Measurements from ENCODE around the gene ZNF80.

Gene ZNF80

DNA sequence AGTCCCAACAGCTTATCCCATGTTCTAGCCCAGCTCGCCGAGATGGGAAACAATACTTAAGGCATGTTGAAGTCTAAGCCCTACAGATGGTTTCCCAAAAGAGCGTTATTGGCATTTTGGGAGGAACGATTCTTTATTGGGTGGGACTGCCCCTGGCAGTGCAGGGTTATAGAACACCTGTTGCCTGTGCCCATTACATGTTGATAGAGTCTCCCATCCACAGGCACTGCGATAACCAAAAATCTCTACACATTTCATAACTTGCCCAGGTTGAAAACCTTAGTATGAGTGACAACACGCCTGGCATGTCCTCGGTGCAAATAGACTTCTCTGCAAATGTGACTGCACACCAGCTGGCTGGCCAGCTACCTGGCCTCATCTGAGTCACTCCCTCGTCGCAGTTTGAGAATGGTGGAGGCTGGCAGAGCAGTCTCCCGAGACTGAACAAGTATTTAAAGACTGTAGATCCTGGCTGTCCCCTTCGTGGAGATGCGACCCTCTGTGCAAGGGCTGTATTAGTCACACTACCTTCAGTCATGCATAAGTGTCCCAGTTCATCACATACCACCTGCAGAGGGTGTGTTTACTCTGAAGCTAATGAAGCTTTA is 18.7 kb downstream of the ZNF80 start:
- DNase-seq, result no peak

DNA sequence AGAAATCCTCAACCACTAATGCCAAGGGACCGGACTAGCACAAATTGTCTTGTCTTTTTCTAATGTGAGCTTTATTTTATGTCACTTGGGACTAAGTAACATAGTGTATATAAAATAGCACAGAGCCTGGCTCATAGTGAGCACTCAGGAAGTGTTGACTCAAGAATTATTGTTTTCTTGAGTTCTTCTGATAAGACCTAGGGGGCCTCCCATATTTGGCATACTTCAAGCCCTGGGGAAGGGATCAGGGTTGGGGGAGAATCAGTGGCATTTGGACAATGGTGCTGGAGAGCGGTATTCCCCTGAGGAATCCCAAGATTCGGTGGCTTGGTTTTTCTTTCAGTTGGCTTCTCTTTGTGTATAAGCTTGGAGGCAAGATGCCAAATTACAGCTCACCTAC is 19.4 kb downstream of the ZNF80 start:
- no peak for DNase-seq

DNA sequence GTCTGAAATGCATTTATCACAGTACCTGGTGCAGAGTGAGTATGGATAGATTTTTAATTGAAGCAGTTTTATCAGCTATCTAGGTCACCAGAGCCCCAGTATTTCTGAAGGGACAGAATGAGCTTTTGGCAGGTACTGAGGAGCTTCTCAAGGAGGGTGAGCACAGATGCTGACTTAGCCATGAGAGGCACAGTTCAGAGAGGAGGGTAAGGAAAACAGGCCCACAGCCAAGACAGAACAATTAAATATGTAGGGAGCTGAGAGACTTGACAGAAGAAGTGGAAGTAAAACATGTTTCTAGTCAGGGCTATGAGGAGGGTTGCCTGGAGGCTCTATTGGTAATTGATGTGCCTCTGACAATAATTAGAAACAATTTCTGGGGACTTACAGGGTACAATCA is 20.1 kb downstream of the ZNF80 start:
- no peak for DNase-seq

DNA sequence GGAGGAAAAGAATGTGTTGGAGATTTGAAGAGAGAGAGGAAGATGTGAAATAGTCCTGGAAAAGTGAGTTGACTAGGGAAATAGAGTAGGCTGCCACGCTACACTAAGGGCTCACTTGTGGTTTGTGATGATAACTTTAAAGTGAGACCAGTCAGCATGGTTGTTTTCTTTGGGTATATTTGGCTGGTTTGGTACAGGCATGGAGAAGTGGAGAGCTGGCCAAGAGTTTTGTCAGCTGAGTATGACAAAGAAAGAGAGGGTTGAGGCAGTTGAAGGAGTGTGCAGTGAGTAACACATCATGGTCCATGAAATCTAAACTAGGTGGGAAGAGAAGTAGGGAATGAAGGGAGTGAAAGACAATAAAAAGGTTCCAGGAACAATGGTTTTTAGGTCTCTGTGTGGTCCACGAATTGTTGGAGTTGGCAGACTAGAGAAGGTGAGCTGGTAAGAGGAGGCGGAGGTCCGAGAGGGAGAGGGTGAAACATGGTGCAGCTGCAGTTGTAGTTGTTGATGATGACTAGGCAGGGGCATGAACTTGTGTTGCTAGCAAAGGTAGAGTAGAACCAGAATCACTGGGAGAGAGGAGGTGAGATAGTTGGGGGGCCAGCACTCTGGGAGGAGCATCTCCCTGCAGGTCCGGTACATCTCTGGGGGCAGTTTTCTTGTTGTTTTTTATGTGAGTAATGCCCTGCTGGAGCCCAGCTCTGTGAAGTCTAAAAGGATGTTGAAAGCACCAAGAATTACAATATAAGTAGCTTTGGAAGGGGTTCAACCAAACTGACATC is 21.0 kb downstream of the ZNF80 start:
- no peak for DNase-seq

DNA sequence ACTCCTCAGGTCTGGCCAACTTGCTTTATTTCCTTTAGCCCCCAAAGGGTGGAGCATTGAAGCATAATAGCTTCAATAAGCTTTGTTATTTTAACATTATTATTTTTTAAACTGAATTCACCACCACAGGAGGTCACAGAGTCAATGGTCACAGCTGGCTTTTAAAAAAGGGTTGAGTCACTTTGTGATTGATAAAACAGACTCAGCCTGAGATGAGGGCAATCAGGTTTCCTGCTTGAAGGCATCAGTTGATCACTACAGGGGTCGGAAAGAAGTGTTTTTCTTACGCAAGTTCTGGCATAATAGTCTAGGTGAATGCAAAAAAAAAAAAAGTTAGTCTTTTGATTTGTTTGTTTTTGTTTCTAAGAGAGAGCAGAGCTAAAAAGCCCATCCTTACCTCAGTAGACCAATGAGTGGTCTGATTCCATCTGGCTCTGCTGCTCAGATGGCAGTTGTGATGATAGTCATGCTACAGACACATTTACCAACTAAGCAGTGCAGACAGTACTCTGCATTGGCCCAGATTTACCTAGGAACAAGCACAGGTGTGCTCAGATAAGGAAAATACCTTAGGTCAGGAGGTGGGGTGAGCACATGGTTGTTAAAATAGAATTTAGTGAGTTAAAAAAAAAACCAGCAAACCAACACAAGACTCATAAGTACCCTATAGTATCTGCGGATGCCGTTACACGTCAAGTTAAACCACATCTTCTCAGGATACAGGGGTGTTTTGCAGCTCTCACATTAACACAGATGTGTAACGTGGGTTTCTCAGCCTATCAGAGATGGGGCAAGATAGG is 22.6 kb downstream of the ZNF80 start:
- no peak for DNase-seq

DNA sequence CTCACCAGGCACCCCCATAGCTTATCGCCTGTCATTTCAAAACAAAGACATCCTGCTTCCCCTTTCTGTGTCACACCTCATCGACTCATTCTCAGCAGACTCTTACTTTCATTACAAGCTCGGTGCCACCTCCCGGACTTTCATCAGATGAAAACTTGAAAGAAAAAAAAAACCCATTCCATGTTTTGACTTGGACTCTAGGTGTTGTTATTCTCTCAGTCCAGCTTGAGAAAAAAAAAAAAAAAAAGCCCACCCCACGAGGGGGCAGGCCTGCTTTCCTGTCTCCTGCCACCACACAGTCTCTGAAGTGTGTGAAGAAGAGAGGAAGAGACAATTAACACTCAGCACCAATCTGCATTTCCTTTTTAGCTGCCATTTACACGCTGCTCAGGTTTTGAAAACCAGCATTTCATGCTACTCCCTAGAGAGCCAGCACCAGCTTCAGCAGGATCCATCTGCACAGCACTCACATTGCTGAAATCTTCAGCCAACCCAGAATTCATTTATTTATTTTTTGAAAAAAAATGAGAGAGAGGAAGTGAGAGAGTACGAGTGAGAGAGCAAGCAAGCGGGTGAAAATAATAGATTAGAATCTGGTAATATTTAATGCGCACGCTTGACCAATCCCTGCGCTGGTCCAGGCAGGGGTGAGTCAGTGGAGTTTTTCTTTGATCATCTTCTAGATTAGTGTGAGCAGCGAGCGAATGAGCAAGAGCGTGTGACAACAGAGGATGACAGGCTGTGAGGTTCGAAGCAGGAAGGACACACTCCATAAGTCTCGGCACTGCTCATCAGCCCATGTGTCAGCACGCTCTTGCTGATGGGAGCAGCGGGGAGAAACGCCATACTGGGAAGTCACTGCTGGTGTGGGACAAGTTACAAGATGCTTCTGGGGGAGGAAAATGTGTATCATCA is 23.5 kb downstream of the ZNF80 start:
- peak; percentile 8 to 17 for DNase-seq

DNA sequence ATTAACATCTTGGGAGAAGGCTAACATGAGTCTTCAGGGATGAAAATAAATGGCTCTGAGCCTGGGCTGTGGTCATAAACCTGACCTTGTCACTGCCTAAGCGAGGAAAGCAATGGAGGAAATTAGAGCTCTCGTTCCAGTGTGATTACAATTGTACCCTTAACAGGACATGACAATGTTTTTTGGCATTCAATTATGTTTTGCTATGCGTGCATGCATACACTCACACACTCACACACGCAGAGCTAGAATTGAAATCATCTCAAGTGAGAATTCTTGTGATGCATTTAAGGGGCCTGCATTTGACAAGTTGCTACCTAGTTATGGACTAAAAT is 24.1 kb downstream of the ZNF80 start:
- no peak for DNase-seq

DNA sequence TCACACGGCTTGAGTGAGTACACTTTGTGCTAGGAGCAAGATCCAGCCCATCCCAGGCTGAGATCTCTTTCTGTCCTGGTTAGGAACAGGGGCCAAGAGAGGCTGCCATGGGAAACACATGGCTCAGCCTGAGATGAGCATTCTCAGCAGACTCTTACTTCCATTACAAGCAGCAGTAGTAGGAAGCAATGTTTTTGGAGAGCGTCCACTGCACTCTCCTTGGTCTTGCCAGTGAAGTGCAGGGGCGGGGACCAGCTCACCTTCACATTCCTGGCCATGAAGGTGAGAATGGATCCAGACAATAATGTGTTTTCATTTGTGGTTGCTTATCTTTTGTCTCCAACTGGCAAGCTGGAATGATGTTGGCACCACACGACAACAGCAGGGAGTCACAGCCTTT is 24.7 kb downstream of the ZNF80 start:
- no peak for DNase-seq

DNA sequence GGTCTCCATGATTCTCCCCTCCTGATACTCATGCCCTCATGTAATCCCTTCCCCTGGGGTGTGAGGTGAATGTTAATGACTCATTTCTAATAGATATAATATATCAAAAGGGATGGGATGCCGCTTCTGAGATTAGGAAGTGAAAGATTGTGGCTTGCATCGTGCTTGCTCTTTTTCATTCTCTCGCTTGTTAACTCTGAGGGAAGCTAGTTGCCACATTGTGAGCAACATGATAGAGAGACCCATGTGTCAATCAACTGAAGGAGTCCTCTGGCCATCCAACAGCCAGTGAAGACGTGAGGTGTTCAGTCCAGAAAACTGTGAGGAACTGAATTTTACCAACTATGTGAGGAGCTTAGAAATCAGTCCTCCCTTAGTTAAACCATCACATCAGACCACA is 29.6 kb downstream of the ZNF80 start:
- DNase-seq, result no peak

DNA sequence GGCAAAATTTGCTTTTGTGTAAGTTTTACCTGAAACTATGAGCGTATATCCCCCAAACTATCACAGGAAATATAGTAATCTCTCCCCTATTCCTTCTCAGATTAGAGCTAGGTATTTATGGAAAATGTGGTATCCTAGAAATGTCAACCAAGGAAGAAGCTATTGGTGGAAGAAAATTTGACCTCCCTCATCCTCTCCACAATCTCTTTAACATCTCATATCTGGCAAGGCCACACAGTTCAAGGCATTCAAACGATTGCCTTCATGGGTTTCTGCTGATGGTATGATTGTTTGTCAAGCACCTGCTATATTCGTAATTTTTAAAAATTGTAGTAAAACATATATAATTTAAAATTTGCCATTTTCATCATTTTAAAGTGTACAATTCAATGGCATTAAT is 31.0 kb downstream of the ZNF80 start:
- no peak for DNase-seq

DNA sequence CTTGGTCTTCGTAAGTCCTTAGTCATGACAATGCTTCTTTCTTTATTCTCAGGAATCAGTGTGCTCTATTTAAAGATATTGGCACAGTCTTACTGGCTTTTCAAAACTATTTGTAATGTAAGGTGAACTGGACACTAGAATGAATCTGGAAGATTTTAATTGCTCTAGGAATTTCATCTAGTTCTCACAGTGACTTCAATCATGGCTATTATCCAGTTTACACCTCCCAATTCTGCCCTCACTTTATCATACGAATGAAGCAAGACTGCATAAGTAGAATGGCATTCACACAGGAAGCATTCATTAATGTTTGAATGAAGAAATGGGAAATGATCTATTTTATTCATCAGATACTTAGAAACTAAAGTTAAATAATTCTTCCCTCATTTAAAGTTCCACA is 31.8 kb downstream of the ZNF80 start:
- DNase-seq, result no peak

DNA sequence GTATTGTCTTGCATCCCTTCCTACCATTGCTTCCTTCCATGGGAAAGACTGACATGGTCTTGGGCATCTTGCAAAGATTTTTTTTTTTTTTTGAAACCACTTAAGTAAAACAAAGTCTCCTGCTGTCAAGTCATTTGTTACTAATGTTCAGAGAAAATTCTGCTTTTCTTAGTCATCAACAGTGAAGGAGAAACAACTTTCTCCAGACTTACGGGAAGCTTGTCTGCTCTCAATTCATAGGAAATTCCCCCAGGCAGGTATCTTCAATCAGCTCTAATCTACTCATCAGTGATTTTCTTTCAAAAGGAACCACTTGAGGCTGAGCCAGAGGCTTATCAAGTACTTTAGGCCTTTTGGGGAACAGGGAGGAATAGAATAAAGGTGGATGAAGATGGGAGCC is 42.6 kb downstream of the ZNF80 start:
- DNase-seq, result no peak

DNA sequence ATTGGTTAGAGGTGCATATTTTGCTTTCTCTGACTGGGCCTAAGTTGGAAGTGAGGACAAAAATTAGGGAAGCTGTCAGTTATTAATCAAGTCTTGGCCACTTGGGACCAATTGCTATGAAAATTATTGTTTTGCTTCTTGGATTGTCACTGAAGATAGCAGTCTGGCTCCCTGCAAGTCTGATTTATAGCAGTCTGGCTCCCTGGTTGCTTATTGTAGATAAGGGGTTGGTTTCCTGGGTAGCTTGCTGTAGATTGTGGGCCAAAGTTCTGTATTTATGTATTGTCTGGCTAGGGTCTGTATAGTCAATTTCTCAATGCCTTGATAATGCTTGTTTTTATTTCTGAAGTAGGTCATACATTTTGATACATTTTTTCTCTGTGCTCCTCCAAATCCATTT is 45.2 kb downstream of the ZNF80 start:
- no peak for DNase-seq

DNA sequence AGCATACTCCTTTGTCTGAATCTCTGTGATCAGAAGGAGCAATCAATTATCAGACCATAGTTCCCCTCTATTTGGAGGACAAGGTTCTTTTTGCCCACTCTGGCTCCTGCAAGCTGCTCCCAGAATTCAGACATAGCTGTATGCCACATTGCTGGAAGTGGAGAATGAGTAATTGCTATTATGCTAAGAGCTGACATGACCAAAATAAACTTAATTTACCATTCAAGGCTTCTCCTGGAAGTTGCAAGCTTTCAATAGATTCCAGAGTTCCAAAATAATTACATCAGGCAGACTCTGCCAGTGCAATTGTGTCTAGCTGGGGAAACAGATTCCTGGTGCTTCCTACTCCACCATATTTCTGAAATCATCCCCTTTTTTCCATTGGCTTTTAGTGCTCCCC is 50.9 kb downstream of the ZNF80 start:
- DNase-seq, result no peak
